Gastrocnemius medialis (tissue), 4 donors: Measurements from ENCODE around the gene KRTAP2-2.

Experiments used
- POLR2A ChIP-seq, 2 donors: fragments of 450-650 bp; IDR thresholded peaks; one replicate each; pipeline ENCODE4 v1.6.1; 2017; ENCODE audit warnings: antibody characterized with exemption in 2 of 2, mild to moderate bottlenecking in 2 of 2, moderate library complexity in 2 of 2
- TF ChIP-seq, protein P1 (sequence below), 5 experiments: fragments of 450-650 bp in 3 of 5; fragments of 200-600 bp in 2 of 5; sonication (generic) in 2 of 5; IDR thresholded peaks in 4 of 5; conservative IDR thresholded peaks in 1 of 5; 1 replicate in 4 of 5; 2 replicates in 1 of 5; pipeline ENCODE4 v1.5.1; 2016 to 2019; ENCODE audit warnings: antibody characterized with exemption in 5 of 5, mild to moderate bottlenecking in 3 of 5, moderate library complexity in 3 of 5

GRCh38 chr17:41009301-41009760 lies 45.7 kb downstream of the KRTAP2-2 start:
- TF ChIP-seq, protein P1, sequence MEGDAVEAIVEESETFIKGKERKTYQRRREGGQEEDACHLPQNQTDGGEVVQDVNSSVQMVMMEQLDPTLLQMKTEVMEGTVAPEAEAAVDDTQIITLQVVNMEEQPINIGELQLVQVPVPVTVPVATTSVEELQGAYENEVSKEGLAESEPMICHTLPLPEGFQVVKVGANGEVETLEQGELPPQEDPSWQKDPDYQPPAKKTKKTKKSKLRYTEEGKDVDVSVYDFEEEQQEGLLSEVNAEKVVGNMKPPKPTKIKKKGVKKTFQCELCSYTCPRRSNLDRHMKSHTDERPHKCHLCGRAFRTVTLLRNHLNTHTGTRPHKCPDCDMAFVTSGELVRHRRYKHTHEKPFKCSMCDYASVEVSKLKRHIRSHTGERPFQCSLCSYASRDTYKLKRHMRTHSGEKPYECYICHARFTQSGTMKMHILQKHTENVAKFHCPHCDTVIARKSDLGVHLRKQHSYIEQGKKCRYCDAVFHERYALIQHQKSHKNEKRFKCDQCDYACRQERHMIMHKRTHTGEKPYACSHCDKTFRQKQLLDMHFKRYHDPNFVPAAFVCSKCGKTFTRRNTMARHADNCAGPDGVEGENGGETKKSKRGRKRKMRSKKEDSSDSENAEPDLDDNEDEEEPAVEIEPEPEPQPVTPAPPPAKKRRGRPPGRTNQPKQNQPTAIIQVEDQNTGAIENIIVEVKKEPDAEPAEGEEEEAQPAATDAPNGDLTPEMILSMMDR (IDR thresholded peaks at IDR 0.05 in 4 of 5, conservative IDR thresholded peaks at IDR 0.05 in 1 of 5) = no peak
- TF ChIP-seq POLR2A (IDR thresholded peaks at IDR 0.05) = no peak
